MM.1S (cell line): ENCODE measurements around the gene LRRTM4.

Experiments used
- CTCF ChIP-seq: fragments of 300-600 bp; sonication (generic); IDR thresholded peaks from 2 replicates; pipeline ENCODE4 v1.5.1; 2016; ENCODE audit warnings: antibody characterized with exemption, low read length, mixed read lengths
- EZH2phosphoT487 ChIP-seq: fragments of 300-600 bp; sonication (generic); IDR thresholded peaks from 2 replicates; pipeline ENCODE4 v1.6.1; 2018; ENCODE audit warnings: antibody characterized with exemption, low read length

GRCh38 chr2:77520641-77521547 lies 1.3 kb downstream of the LRRTM4 start:
- TF ChIP-seq CTCF, result no peak
- no peak for TF ChIP-seq EZH2phosphoT487
